Endothelial cell of umbilical vein (primary cell): Measurements from ENCODE around the gene JUNB. TPM values are rescaled to one million over a fixed set of nuclear protein-coding genes. Genes with fewer than 3 reads are reported as not detected.

Source experiments
- BruUV-seq: library from RNA; stranded (reverse); fragments of 400-500 nt; replicated peaks from 2 replicates; lab custom pipeline; 2021; lab: Mats Ljungman, UMichigan
- CTCF ChIA-PET: fragments of 300-600, 350-600 bp; sonication (Branson Sonifier 250); formaldehyde crosslinking; loops from one replicate; lab custom pipeline; 2021; ENCODE audit warnings: antibody characterized with exemption, inconsistent platforms; lab: Charles Lee
- POLR2A ChIA-PET: fragments of 300-600, 350-600 bp; sonication (Branson Sonifier 250); formaldehyde crosslinking; loops from one replicate; lab custom pipeline; 2021; ENCODE audit warnings: antibody characterized with exemption, inconsistent platforms; lab: Charles Lee
- DNase-seq: peaks from one replicate; pipeline ENCODE4 v3.0.0-alpha.2; 2011; ENCODE audit warnings: low read depth, low spot score
- FAIRE-seq: peaks from 2 replicates; lab custom pipeline; 2011; peaks lifted over from hg19 to GRCh38; lab: Jason Lieb, UNC
- H2AFZ ChIP-seq: 2 replicates; pipeline ENCODE4 v1.6.0; 2012; ENCODE audit warnings: low read depth, low read length, control low read depth, inconsistent platforms
- H3K27ac ChIP-seq: 2 replicates; pipeline ENCODE4 v1.5.1; 2011; ENCODE audit warnings: low read depth, mild to moderate bottlenecking, control low read depth, low read length, moderate library complexity; ENCODE audit not compliant: insufficient read depth
- H3K27me3 ChIP-seq, 2 experiments: 2 replicates each; pipeline versions ENCODE4 v1.6.0 to v1.6.1; 2011; ENCODE audit warnings: low read length in 2 of 2, mixed read lengths in 1 of 2; ENCODE audit not compliant: control insufficient read depth in 2 of 2, insufficient read depth in 2 of 2
- H3K36me3 ChIP-seq, 2 experiments: 2 replicates in 1 of 2; 3 replicates in 1 of 2; pipeline ENCODE4 v1.5.1; 2011; ENCODE audit warnings: low read length in 2 of 2, mild to moderate bottlenecking in 1 of 2, moderate library complexity in 1 of 2; ENCODE audit not compliant: control insufficient read depth in 2 of 2, insufficient read depth in 2 of 2; ENCODE audit errors: extremely low read depth in 1 of 2
- H3K4me1 ChIP-seq: 3 replicates; pipeline ENCODE4 v1.5.1; 2011; ENCODE audit warnings: mild to moderate bottlenecking, low read length; ENCODE audit not compliant: control insufficient read depth, insufficient read depth; ENCODE audit errors: extremely low read depth
- H3K4me2 ChIP-seq: 2 replicates; pipeline ENCODE4 v1.6.1; 2011; ENCODE audit warnings: low read length, control low read depth, mixed read lengths; ENCODE audit not compliant: insufficient read depth
- H3K4me3 ChIP-seq, 3 experiments: fragments of 200-600 bp in 1 of 3; sonication (generic), shearing (Covaris generic) in 1 of 3; replicated peaks in 1 of 3; 2 replicates each; pipeline ENCODE4 v1.5.1; 2011 to 2016; ENCODE audit warnings: control low read depth in 3 of 3, low read length in 3 of 3, mild to moderate bottlenecking in 2 of 3, inconsistent platforms in 1 of 3, low read depth in 1 of 3, moderate library complexity in 1 of 3; ENCODE audit not compliant: insufficient read depth in 1 of 3
- H3K79me2 ChIP-seq: 2 replicates; pipeline ENCODE4 v1.6.0; 2012; ENCODE audit warnings: low read length, inconsistent platforms; ENCODE audit not compliant: control insufficient read depth, insufficient read depth
- H3K9ac ChIP-seq: replicated peaks from 2 replicates; pipeline ENCODE3; 2011; ENCODE audit warnings: low read length, control low read depth; ENCODE audit not compliant: insufficient read depth; ENCODE audit errors: extremely low read depth
- H3K9me1 ChIP-seq: replicated peaks from 3 replicates; pipeline ENCODE4 v1.6.0; 2011; ENCODE audit warnings: mild to moderate bottlenecking, low read length; ENCODE audit not compliant: control insufficient read depth, insufficient read depth; ENCODE audit errors: extremely low read depth
- H3K9me3 ChIP-seq: replicated peaks from 2 replicates; pipeline ENCODE4 v1.5.1; 2012; ENCODE audit warnings: low read length, inconsistent platforms; ENCODE audit not compliant: control insufficient read depth, insufficient read depth
- H4K20me1 ChIP-seq: replicated peaks from 2 replicates; pipeline ENCODE3; 2011; ENCODE audit warnings: mild to moderate bottlenecking, low read length; ENCODE audit not compliant: control insufficient read depth, insufficient read depth; ENCODE audit errors: extremely low read depth
- FOS ChIP-seq: IDR thresholded peaks from 2 replicates; pipeline ENCODE4 v1.6.1; 2011; ENCODE audit warnings: mild to moderate bottlenecking, low read length, moderate library complexity, borderline replicate concordance; ENCODE audit not compliant: insufficient read depth
- JUN ChIP-seq: IDR thresholded peaks from 2 replicates; pipeline ENCODE4 v1.6.1; 2011; ENCODE audit warnings: borderline replicate concordance, low read depth; ENCODE audit not compliant: insufficient read length, insufficient read depth
- MYC ChIP-seq: IDR thresholded peaks from one replicate; pipeline ENCODE4 v1.6.1; 2011; ENCODE audit warnings: mild to moderate bottlenecking, low read depth, low read length
- POLR2A ChIP-seq: IDR thresholded peaks from 2 replicates; pipeline ENCODE4 v1.6.1; 2012; ENCODE audit warnings: low read depth, mild to moderate bottlenecking, control low read depth, low read length
- POLR2AphosphoS5 ChIP-seq: IDR thresholded peaks from 2 replicates; pipeline ENCODE4 v1.6.1; 2012; ENCODE audit warnings: low read depth, mild to moderate bottlenecking, control low read depth, low read length, moderate library complexity; ENCODE audit not compliant: insufficient read depth
- dilution Hi-C: fragments of 300-500 bp; cut with MboI; formaldehyde crosslinking; loops from one replicate; pipeline ENCODE4 v1.15.0; 2019; ENCODE audit warnings: low sequenced_read_pairs; ENCODE audit not compliant: extremely low pct_ligation_motif_present
- intact Hi-C: fragments of 100-400 bp; cut with micrococcal nuclease; formaldehyde crosslinking; loops from one replicate; pipeline ENCODE4 v1.10.0; 2022
- polyA plus RNA-seq, 4 experiments: library from polyadenylated mRNA; depleted of rRNA in 3 of 4; stranded (reverse) in 3 of 4; unstranded in 1 of 4; fragments of >200 nt; gene quantifications; 2 replicates each; pipeline versions ENCODE4 v1.2.1 to v1.2.3, GENCODE V29; 2011 to 2012; ENCODE audit warnings: missing spikeins in 1 of 4
- total RNA-seq: library from RNA; stranded (reverse); gene quantifications from 2 replicates; pipeline ENCODE4 v1.2.3, GENCODE V29; 2021
- TF ChIP-seq, protein P1 (sequence below): IDR thresholded peaks from 2 replicates; pipeline ENCODE4 v1.6.1; 2011; ENCODE audit not compliant: insufficient read depth, insufficient read length
- TF ChIP-seq, protein P2 (sequence below), 2 donors: IDR thresholded peaks; 1 replicate in 1 of 2; 2 replicates in 1 of 2; pipeline ENCODE4 v1.5.1; 2011; ENCODE audit warnings: low read length in 2 of 2, mild to moderate bottlenecking in 2 of 2, moderate library complexity in 2 of 2, control low read depth in 1 of 2, inconsistent platforms in 1 of 2, low read depth in 1 of 2; ENCODE audit not compliant: insufficient read depth in 1 of 2; ENCODE audit errors: extremely low read depth in 1 of 2

The JUNB gene
- total and polyA plus RNA-seq, 2 donors (not counting 3 experiments of a cell fraction or from before 2014, with no cell fraction given) = 22.8 to 74.4 TPM

DNA sequence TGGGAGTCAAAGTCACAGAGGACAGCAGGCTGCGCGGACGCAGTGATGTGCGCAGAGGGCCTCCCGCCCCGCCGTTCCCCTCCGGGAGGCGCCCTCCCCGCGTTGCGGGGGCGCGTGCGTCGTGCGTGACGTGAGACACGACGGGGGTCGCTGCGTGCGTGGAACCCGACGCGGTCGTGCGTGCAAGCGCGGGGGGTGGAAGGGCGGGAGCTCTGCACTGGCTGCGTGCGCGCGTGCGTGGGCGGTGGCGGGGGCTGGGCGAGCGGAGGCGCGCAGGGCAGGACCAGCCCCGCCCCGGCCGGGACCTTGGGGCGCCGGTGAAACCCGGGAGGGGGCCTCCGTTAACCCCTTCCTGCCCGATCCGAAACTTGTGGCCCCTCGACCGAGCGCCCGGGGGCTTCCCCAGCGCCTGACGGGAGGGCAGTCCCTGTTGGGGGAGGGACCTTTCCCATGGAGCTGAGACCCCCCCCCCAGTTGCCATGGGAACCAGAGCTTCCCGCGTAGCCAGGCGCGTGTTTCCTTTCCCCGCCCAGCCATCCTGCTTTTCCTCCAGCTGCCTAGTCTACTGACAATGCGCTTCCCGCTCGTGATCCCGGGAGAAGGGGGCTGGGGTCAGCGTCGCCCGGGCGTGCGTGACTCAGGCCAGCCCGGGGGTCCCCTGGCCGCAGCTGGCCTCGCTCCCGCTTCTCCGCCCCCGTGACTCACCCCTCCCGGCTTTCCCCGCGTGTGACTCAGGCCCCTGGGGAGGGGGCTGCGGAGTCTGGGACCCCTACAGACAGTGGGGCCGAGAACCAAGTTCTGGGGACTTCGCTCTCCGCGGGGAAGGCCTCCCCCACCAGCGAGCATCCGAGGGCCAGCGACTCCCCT is 8.6 kb upstream of the JUNB start:
- Histone ChIP-seq H3K9ac (peak overlapping the region; percentile 52), H3K79me2 (no peaks in the 10 kb centered on the region), H3K27me3 (no peaks in the 10 kb centered on the region), H3K36me3 (no peaks in the 10 kb centered on the region), H3K9me1 (no peaks in the 10 kb centered on the region), H2AFZ (peak overlapping the region; percentile 40), H3K4me3 (peak overlapping the region in 2 of 3 experiments; percentile 2 to 39), H4K20me1 (no peaks in the 10 kb centered on the region), H3K4me2 (peak overlapping the region; percentile 6), H3K27ac (peak overlapping the region; percentile 50), H3K4me1 (peaks cover 25% of the 10 kb centered on the region), H3K9me3 (no peaks in the 10 kb centered on the region)
- peak; percentile 96 for DNase-seq
- BruUV-seq = no TSS peak
- peak; percentile 81 for TF ChIP-seq POLR2AphosphoS5
- TF ChIP-seq, protein P1, sequence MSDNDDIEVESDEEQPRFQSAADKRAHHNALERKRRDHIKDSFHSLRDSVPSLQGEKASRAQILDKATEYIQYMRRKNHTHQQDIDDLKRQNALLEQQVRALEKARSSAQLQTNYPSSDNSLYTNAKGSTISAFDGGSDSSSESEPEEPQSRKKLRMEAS = peak; percentile 77
- peak; percentile 89 for TF ChIP-seq FOS
- TF ChIP-seq POLR2A = no peak
- TF ChIP-seq MYC = no peak
- peak; percentile 40 for TF ChIP-seq JUN
- TF ChIP-seq, protein P2, sequence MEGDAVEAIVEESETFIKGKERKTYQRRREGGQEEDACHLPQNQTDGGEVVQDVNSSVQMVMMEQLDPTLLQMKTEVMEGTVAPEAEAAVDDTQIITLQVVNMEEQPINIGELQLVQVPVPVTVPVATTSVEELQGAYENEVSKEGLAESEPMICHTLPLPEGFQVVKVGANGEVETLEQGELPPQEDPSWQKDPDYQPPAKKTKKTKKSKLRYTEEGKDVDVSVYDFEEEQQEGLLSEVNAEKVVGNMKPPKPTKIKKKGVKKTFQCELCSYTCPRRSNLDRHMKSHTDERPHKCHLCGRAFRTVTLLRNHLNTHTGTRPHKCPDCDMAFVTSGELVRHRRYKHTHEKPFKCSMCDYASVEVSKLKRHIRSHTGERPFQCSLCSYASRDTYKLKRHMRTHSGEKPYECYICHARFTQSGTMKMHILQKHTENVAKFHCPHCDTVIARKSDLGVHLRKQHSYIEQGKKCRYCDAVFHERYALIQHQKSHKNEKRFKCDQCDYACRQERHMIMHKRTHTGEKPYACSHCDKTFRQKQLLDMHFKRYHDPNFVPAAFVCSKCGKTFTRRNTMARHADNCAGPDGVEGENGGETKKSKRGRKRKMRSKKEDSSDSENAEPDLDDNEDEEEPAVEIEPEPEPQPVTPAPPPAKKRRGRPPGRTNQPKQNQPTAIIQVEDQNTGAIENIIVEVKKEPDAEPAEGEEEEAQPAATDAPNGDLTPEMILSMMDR (IDR thresholded peaks at IDR 0.05; ENCODE audit: extremely low read depth in 1 of 2, insufficient read depth in 1 of 2, low read depth in 1 of 2, low read length in 2 of 2) = peak in 1 of 2 donors; percentile 11
- intact Hi-C loops = loop anchor here (1.0 to 10.0 kb wide), 3 partner anchors 9 to 320 kb away; partner anchors contain the start of genes CALR, FARSA, JUNB and LYL1
- dilution Hi-C loops = no loop called here
- ChIA-PET POLR2A (interaction anchor here (2.8 kb wide), 1 partner anchor 10 kb away, joined by 73 read pairs; the partner anchor contains the start of gene JUNB), CTCF (interaction anchor here (0.7 to 1.2 kb wide), 6 partner anchors 10 to 52 kb away, joined by 3 to 21 read pairs (median 4); partner anchors contain the start of genes JUNB and RTBDN)
- peak; percentile 93 for FAIRE-seq
